ENCODE data around the gene SGTB.
A peak's percentile ranks its signal among the peaks of the same experiment; 100 is the strongest.

SGTB gene

DNA sequence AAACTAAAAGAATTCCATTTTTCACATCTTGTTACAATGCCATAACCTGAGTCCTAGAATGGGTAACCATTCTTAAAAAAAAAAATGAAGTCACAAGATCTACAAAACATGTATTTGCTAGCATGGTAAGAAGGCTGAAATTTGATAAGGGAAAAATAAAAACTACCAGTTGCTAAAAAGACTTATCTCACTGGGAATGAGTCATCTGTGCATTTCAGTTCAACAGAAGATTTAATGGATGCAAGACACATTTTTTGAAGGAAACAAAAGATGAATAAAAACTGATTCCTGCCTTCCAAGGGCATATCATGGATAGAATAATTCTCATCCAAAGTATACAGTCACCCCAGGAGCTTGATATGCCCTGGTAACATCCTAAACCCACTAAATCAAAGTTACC lies 47.2 kb downstream of the SGTB start:
- no peak for TF ChIP-seq TAF1 (IDR thresholded peaks at IDR 0.05; ENCODE audit: low read depth)
- TF ChIP-seq, protein P1, sequence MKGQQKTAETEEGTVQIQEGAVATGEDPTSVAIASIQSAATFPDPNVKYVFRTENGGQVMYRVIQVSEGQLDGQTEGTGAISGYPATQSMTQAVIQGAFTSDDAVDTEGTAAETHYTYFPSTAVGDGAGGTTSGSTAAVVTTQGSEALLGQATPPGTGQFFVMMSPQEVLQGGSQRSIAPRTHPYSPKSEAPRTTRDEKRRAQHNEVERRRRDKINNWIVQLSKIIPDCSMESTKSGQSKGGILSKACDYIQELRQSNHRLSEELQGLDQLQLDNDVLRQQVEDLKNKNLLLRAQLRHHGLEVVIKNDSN (IDR thresholded peaks at IDR 0.05), result no peak
- no peak for TF ChIP-seq EGR1 (IDR thresholded peaks at IDR 0.05)
- TF ChIP-seq CREB1 (IDR thresholded peaks at IDR 0.05; ENCODE audit: low read depth), result no peak
- TF ChIP-seq TEAD4 (IDR thresholded peaks at IDR 0.05), result no peak
- TF ChIP-seq NFIC (IDR thresholded peaks at IDR 0.05), result no peak
- TF ChIP-seq ZBTB7A (IDR thresholded peaks at IDR 0.05; ENCODE audit: low read depth), result no peak
- no peak for TF ChIP-seq CEBPB (IDR thresholded peaks at IDR 0.05)
- TF ChIP-seq REST (IDR thresholded peaks at IDR 0.05; ENCODE audit: low read depth), result no peak
- no peak for TF ChIP-seq YY1 (IDR thresholded peaks at IDR 0.05; ENCODE audit: low read depth)
- no peak for TF ChIP-seq EP300 (IDR thresholded peaks at IDR 0.05; ENCODE audit: borderline replicate concordance)
- no peak for TF ChIP-seq FOXM1 (IDR thresholded peaks at IDR 0.05; ENCODE audit: borderline replicate concordance, low read depth)
- TF ChIP-seq RAD21 (IDR thresholded peaks at IDR 0.05; ENCODE audit: low read depth), result no peak
- TF ChIP-seq, protein P2, sequence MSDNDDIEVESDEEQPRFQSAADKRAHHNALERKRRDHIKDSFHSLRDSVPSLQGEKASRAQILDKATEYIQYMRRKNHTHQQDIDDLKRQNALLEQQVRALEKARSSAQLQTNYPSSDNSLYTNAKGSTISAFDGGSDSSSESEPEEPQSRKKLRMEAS (IDR thresholded peaks at IDR 0.05), result no peak
- no peak for TF ChIP-seq TCF12 (IDR thresholded peaks at IDR 0.05; ENCODE audit: low read depth)

DNA sequence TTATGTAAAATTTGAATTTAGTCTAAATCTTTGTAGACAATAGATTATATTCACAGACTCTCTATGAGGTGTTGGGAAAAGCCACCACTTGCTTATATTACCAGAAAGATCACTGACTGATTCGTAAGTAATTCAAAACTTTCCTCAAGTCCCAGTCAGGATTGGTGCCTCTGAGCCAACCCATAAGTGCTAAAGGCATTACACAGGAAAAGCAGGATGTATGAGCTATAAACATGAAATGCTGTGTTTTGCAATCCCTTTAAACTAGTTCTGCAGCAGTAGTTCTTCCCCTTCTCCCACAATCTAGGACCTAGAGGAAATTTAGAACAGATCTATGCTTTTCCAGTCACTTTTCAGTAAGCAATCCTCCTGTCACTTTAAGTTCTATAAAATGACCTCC lies 49.1 kb downstream of the SGTB start:
- TF ChIP-seq TCF12 (IDR thresholded peaks at IDR 0.05; ENCODE audit: low read depth), result no peak
- TF ChIP-seq, protein P1 (IDR thresholded peaks at IDR 0.05), result no peak

GRCh38 chr5:65668696-65669095 lies 53.2 kb downstream of the SGTB start:
- TF ChIP-seq EGR1 (IDR thresholded peaks at IDR 0.05) (no peak), TCF12 (IDR thresholded peaks at IDR 0.05; ENCODE audit: low read depth) (no peak), TAF1 (IDR thresholded peaks at IDR 0.05; ENCODE audit: low read depth) (no peak), RAD21 (IDR thresholded peaks at IDR 0.05; ENCODE audit: low read depth) (no peak), TEAD4 (IDR thresholded peaks at IDR 0.05) (no peak), FOXM1 (IDR thresholded peaks at IDR 0.05; ENCODE audit: borderline replicate concordance, low read depth) (no peak)
- TF ChIP-seq, protein P2 (IDR thresholded peaks at IDR 0.05), result no peak

- TF ChIP-seq TEAD4 (IDR thresholded peaks at IDR 0.05) (peak; percentile 48; the same call in 1 of the 2 replicates), YY1 (IDR thresholded peaks at IDR 0.05; ENCODE audit: low read depth) (no peak)
These were observed 57.9 kb downstream of the SGTB start for GRCh38 chr5:65663804-65664521.

DNA sequence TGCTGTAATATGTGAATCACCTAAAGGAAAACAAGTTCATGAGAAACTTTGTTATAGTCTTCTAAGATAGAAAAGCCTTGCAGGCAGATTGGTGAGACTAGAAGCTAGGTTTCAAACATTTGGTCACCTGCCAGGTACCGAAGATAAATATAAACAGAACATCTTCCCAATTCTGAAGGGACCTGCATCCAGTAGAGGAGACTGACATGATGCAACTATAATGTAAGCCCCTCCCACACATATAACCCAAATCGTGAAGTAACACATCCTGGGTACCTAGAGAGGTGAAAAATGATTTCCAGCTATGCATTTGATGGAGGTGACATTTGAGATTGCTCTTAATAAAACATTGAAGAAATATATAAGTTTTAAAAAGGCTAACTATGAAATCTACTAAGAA lies 67.2 kb downstream of the SGTB start:
- no peak for TF ChIP-seq REST (IDR thresholded peaks at IDR 0.05; ENCODE audit: low read depth)
- TF ChIP-seq TEAD4 (IDR thresholded peaks at IDR 0.05), result no peak
- TF ChIP-seq, protein P2 (IDR thresholded peaks at IDR 0.05), result no peak
- no peak for TF ChIP-seq CREB1 (IDR thresholded peaks at IDR 0.05; ENCODE audit: low read depth)
- no peak for TF ChIP-seq FOXM1 (IDR thresholded peaks at IDR 0.05; ENCODE audit: borderline replicate concordance, low read depth)
- TF ChIP-seq, protein P1 (IDR thresholded peaks at IDR 0.05), result no peak
- TF ChIP-seq CEBPB (IDR thresholded peaks at IDR 0.05), result no peak
- TF ChIP-seq NFIC (IDR thresholded peaks at IDR 0.05), result no peak
- no peak for TF ChIP-seq YY1 (IDR thresholded peaks at IDR 0.05; ENCODE audit: low read depth)
- no peak for TF ChIP-seq RAD21 (IDR thresholded peaks at IDR 0.05; ENCODE audit: low read depth)
- no peak for TF ChIP-seq EGR1 (IDR thresholded peaks at IDR 0.05)

DNA sequence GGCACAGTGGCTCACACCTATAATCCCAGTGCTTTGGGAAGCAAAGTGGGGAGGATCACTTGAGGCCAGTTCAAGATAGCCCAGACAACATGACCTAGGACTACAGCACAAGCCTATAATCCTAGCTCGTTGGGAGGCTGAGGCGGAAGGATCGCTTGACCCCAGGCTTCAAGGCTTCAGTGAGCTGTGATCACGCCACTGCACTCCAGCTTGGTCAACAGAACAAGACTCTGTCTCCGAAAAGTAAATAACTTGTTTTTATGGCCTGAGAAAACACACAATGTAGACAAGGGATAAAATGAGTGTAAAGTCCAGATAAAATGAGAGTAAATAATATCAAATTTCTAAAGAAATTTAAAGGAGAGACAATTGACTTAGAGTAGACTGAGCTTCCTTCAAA lies 70.8 kb downstream of the SGTB start:
- TF ChIP-seq NFIC (IDR thresholded peaks at IDR 0.05), result no peak
- TF ChIP-seq EP300 (IDR thresholded peaks at IDR 0.05; ENCODE audit: borderline replicate concordance), result no peak
- TF ChIP-seq FOXM1 (IDR thresholded peaks at IDR 0.05; ENCODE audit: borderline replicate concordance, low read depth), result no peak
- TF ChIP-seq TCF12 (IDR thresholded peaks at IDR 0.05; ENCODE audit: low read depth), result no peak
- TF ChIP-seq CEBPB (IDR thresholded peaks at IDR 0.05), result no peak
- TF ChIP-seq YY1 (IDR thresholded peaks at IDR 0.05; ENCODE audit: low read depth), result no peak
- no peak for TF ChIP-seq CREB1 (IDR thresholded peaks at IDR 0.05; ENCODE audit: low read depth)
- no peak for TF ChIP-seq ZBTB7A (IDR thresholded peaks at IDR 0.05; ENCODE audit: low read depth)
- TF ChIP-seq, protein P2 (IDR thresholded peaks at IDR 0.05), result no peak
- TF ChIP-seq RAD21 (IDR thresholded peaks at IDR 0.05; ENCODE audit: low read depth), result no peak
- TF ChIP-seq TAF1 (IDR thresholded peaks at IDR 0.05; ENCODE audit: low read depth), result no peak

All from Ishikawa (cell line).